Activated B cell treated with CpG ODN at 0.5 μM for 24 hours (primary cell): ENCODE results near the gene TAS2R14. TPM values are rescaled to one million over a fixed set of nuclear protein-coding genes. Genes with fewer than 3 reads are reported as not detected.

Experiments used
- ATAC-seq: fragments of 200-7000 bp; cut with Tn5 transposase; one replicate; pipeline ENCODE4 v1.10.0; 2021; ENCODE audit warnings: low read depth, mild to moderate bottlenecking, moderate library complexity
- CTCF ChIA-PET: fragments of 350-600 bp; sonication (Branson Sonifier 250); formaldehyde crosslinking; loops from one replicate; lab custom pipeline; 2021; ENCODE audit warnings: antibody characterized with exemption; lab: Charles Lee
- POLR2A ChIA-PET: fragments of 350-600 bp; sonication (Branson Sonifier 250); formaldehyde crosslinking; loops from one replicate; lab custom pipeline; 2021; ENCODE audit warnings: antibody characterized with exemption; lab: Charles Lee
- DNase-seq: peaks from one replicate; pipeline ENCODE4 v3.0.0; 2022
- H3K27ac Mint-ChIP-seq: one replicate; pipeline ENCODE4 v1.8.0; 2020; ENCODE audit warnings: mixed read lengths
- H3K27me3 Mint-ChIP-seq: one replicate; pipeline ENCODE4 v1.8.0; 2021; ENCODE audit warnings: mixed read lengths
- H3K36me3 Mint-ChIP-seq: one replicate; pipeline ENCODE4 v1.8.0; 2021; ENCODE audit warnings: low read depth, mixed read lengths
- H3K4me1 Mint-ChIP-seq: one replicate; pipeline ENCODE4 v1.8.0; 2021; ENCODE audit warnings: mixed read lengths
- H3K4me3 Mint-ChIP-seq: one replicate; pipeline ENCODE4 v1.8.0; 2020; ENCODE audit warnings: mild to moderate bottlenecking, mixed read lengths
- H3K9me3 Mint-ChIP-seq: one replicate; pipeline ENCODE4 v1.8.0; 2020; ENCODE audit warnings: mixed read lengths
- intact Hi-C: fragments of 100-400 bp; cut with micrococcal nuclease; formaldehyde crosslinking; loops from one replicate; pipeline ENCODE4 v1.15.1; 2024
- total RNA-seq: library from RNA; stranded (reverse); gene quantifications from 2 replicates; pipeline ENCODE4 v1.2.3, GENCODE V29; 2022
- TF ChIP-seq, protein P1 (sequence below): fragments of 200-600 bp; IDR thresholded peaks from one replicate; pipeline ENCODE4 v1.8.0; 2022; ENCODE audit warnings: antibody characterized with exemption, mild to moderate bottlenecking

The TAS2R14 gene
- total RNA-seq, 1 donor from 2014 or later: 3.1 TPM

DNA sequence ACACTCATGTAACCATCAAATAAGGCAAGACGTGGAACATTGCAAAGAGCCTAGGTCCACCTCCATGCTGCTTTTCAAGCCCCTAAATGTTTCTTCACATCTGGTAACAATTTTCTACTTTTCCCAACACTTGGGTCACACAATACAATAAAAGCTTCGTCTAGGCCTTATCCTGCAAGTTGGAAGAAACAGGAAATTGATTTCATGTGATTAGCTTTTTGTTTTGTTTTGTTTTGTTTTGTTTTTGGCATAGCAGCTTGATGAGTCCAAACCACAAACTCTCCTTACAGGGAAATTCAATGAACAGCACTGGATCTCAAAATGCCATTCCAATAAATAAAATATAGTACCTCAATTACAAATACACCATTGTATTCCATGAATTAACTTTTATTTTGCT lies 28.3 kb upstream of the TAS2R14 start:
- Mint-ChIP-seq H3K27me3 (no peaks in the 10 kb centered on the region), H3K36me3 (no peaks in the 10 kb centered on the region), H3K4me1 (peaks cover 2% of the 10 kb centered on the region), H3K27ac (no peak overlapping the region), H3K4me3 (no peak overlapping the region), H3K9me3 (no peaks in the 10 kb centered on the region)
- intact Hi-C loops: no loop called here
- ChIA-PET POLR2A (no interaction called here), CTCF (no interaction called here)
- ATAC-seq: no peak
- DNase-seq: no peak
- TF ChIP-seq, protein P1, sequence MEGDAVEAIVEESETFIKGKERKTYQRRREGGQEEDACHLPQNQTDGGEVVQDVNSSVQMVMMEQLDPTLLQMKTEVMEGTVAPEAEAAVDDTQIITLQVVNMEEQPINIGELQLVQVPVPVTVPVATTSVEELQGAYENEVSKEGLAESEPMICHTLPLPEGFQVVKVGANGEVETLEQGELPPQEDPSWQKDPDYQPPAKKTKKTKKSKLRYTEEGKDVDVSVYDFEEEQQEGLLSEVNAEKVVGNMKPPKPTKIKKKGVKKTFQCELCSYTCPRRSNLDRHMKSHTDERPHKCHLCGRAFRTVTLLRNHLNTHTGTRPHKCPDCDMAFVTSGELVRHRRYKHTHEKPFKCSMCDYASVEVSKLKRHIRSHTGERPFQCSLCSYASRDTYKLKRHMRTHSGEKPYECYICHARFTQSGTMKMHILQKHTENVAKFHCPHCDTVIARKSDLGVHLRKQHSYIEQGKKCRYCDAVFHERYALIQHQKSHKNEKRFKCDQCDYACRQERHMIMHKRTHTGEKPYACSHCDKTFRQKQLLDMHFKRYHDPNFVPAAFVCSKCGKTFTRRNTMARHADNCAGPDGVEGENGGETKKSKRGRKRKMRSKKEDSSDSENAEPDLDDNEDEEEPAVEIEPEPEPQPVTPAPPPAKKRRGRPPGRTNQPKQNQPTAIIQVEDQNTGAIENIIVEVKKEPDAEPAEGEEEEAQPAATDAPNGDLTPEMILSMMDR: no peak

DNA sequence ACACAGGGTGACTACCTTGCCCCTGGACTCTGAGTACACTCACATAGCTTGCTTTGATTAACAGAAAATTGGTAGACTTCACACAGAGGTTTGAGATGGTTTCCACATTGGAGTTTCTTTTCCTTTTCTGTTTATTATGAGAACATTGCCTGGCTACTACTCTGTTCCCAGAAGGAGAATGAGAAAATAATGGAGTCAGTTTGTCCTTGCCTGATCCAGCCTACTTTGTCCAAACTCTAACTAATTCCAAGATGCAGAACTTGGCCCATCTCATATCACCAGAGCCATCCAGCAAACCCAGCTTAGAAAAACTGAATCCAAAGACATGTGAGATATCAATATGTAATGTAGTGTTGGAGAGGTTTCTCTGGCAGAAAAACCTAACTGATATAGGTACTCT lies 27.3 kb upstream of the TAS2R14 start:
- ATAC-seq (no peak), DNase-seq (no peak)
- POLR2A ChIA-PET: no interaction called here
- Mint-ChIP-seq H3K36me3 (no peaks in the 10 kb centered on the region), H3K4me3 (no peak overlapping the region), H3K27me3 (no peaks in the 10 kb centered on the region), H3K27ac (no peak overlapping the region), H3K9me3 (no peaks in the 10 kb centered on the region), H3K4me1 (peaks cover 4% of the 10 kb centered on the region)
- TF ChIP-seq, protein P1: no peak
- CTCF ChIA-PET: no interaction called here
- intact Hi-C loops: no loop called here

DNA sequence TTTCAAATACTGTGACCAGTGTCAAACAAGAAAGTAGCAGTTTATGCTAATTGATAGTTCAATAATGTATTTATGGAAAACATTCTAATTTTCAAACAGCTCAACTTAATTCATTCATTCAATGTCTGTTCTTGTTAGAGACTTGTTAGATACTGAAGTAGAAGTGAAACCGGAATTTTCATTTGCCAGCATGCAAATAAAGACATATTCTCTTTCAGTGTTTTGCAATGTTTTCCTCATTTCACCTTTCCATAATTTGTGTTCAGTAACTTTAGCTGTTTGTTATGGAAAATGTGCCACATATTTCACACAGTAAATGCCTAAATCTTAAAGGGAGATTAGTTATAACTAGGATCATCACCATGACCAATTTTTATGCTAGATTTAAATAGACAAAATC lies 26.4 kb upstream of the TAS2R14 start:
- H3K9me3 Mint-ChIP-seq: no peaks in the 10 kb centered on the region
- ChIA-PET POLR2A (no interaction called here), CTCF (no interaction called here)
- no peak overlapping the region for H3K27ac Mint-ChIP-seq
- intact Hi-C loops: no loop called here
- TF ChIP-seq, protein P1: no peak
- DNase-seq (no peak), ATAC-seq (no peak)
- H3K4me1 Mint-ChIP-seq: peaks cover 11% of the 10 kb centered on the region
- no peaks in the 10 kb centered on the region for H3K36me3 Mint-ChIP-seq
- no peak overlapping the region for H3K4me3 Mint-ChIP-seq
- H3K27me3 Mint-ChIP-seq: no peaks in the 10 kb centered on the region

DNA sequence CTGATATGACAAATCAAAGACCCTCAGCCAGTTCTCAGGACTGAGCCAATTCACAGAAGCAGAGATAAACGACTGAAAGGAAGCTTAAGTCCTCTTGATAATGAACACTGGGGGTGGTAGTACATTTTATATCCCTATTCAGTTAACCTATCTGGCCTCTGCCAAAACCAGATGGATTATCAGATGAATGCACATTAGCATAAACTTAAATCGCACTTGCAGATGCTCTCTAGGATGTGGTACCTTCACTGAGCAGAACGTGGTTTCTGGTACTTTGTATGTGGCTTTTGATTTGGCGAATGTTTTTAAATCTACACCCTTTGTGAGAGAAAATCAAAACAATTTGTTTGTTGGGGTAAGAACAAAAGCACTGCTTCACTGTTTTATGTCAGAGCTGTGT lies 21.1 kb upstream of the TAS2R14 start:
- no peak overlapping the region for H3K4me3 Mint-ChIP-seq
- intact Hi-C loops: loop anchor here (5.0 kb wide), 1 partner anchor 527 kb away; no protein-coding TSS in a partner anchor
- no peaks in the 10 kb centered on the region for H3K27me3 Mint-ChIP-seq

DNA sequence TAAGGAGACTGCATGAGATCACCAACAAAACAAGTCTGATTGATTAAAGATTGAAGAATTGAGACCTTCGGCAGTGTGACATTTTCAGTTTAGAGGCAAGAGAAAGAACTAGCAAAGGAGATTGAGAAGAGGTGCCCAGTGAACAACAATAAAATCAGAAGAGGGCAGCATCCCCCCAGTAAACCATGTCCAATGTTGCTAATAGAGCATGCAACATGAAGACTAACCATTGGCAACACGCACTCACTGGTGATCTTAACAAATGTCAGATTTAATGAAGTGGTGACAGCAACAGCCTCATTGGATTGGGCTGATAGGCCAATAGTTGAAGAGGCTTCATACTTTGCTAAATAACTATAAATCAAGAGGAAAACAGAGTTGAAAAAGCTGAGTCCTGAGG lies 20.7 kb upstream of the TAS2R14 start:
- H3K9me3 Mint-ChIP-seq: peaks cover 10% of the 10 kb centered on the region
- H3K4me3 Mint-ChIP-seq: no peak overlapping the region
- intact Hi-C loops: loop anchor here (5.0 kb wide), 1 partner anchor 527 kb away; no protein-coding TSS in a partner anchor
- DNase-seq (no peak), ATAC-seq (no peak)
- H3K27me3 Mint-ChIP-seq: no peaks in the 10 kb centered on the region
- TF ChIP-seq, protein P1: no peak
- H3K27ac Mint-ChIP-seq: no peak overlapping the region
- H3K4me1 Mint-ChIP-seq: peaks cover 12% of the 10 kb centered on the region
- ChIA-PET CTCF (interaction anchor here (1.3 kb wide), 1 partner anchor 240 kb away, joined by 6 read pairs; no protein-coding TSS in a partner anchor), POLR2A (no interaction called here)
- peaks cover 6% of the 10 kb centered on the region for H3K36me3 Mint-ChIP-seq

More for the DNA sequence above, 21.1 kb upstream of the TAS2R14 start:
- Mint-ChIP-seq H3K36me3 (peaks cover 4% of the 10 kb centered on the region), H3K27ac (no peak overlapping the region), H3K4me1 (peaks cover 12% of the 10 kb centered on the region), H3K9me3 (peaks cover 10% of the 10 kb centered on the region)
- ChIA-PET POLR2A (no interaction called here), CTCF (interaction anchor here (1.3 kb wide), 1 partner anchor 240 kb away, joined by 6 read pairs; no protein-coding TSS in a partner anchor)
- TF ChIP-seq, protein P1: no peak
- DNase-seq (no peak), ATAC-seq (no peak)
